RWPE2 (cell line): ENCODE data around the gene NDUFB11.

Source experiments
- ATAC-seq: fragments of 200-7000 bp; cut with Tn5 transposase; 3 replicates; pipeline ENCODE4 v1.9.1; 2021; ENCODE audit warnings: low read depth
- DNase-seq: peaks from one replicate; pipeline ENCODE4 v3.0.0-alpha.2; 2020; ENCODE audit warnings: low spot score
- H3K27ac ChIP-seq: fragments of 450-650 bp; 2 replicates; pipeline ENCODE4 v1.5.1; 2017; ENCODE audit warnings: mild to moderate bottlenecking; ENCODE audit not compliant: poor library complexity, severe bottlenecking
- H3K27me3 ChIP-seq: fragments of 250-450 bp; sonication (Bioruptor Pico); 2 replicates; pipeline ENCODE4 v1.5.1; 2021; ENCODE audit warnings: mild to moderate bottlenecking, moderate library complexity; ENCODE audit not compliant: insufficient read depth, poor library complexity, severe bottlenecking
- H3K36me3 ChIP-seq: fragments of 250-450 bp; sonication (Bioruptor Pico); 2 replicates; pipeline ENCODE4 v1.5.1; 2020; ENCODE audit warnings: low read depth, mild to moderate bottlenecking, moderate library complexity
- H3K4me1 ChIP-seq: fragments of 250-450 bp; sonication (Bioruptor Pico); 2 replicates; pipeline ENCODE4 v1.5.1; 2021; ENCODE audit warnings: mild to moderate bottlenecking, moderate library complexity; ENCODE audit not compliant: insufficient read depth, poor library complexity, severe bottlenecking
- H3K4me3 ChIP-seq: fragments of 250-450 bp; sonication (Bioruptor Pico); 2 replicates; pipeline ENCODE4 v1.5.1; 2021; ENCODE audit warnings: mild to moderate bottlenecking, moderate library complexity; ENCODE audit not compliant: severe bottlenecking
- H3K9me3 ChIP-seq: fragments of 250-450 bp; sonication (Bioruptor Pico); 2 replicates; pipeline ENCODE4 v1.5.1; 2021; ENCODE audit warnings: mild to moderate bottlenecking, moderate library complexity; ENCODE audit not compliant: severe bottlenecking
- CTCF ChIP-seq: fragments of 450-650 bp; IDR thresholded peaks from one replicate; pipeline ENCODE4 v1.5.1; 2017; ENCODE audit warnings: mild to moderate bottlenecking, moderate library complexity; ENCODE audit not compliant: poor library complexity, severe bottlenecking

NDUFB11 gene

DNA sequence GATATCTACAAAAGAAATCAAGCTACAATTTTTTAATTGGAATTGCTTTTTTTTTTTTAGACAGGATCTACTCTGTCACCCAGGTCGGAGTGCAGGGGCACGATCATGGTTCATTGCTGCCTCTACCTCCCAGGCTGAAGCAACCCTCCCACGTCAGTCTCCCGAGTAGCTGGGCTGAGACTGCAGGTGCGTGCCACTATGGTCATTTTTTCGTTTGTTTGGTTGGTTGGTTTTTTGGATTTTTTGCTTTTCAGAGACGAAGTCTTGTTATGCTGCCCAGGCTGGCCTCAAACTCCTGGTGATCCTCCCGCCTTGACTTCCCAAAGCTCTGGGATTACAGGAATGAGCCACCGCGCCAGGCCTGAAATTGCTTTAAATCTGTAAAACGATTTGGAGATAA lies 50.6 kb downstream of the NDUFB11 start:
- no peaks in the 10 kb centered on the region for H3K4me1 ChIP-seq
- H3K36me3 ChIP-seq = no peaks in the 10 kb centered on the region
- H3K27ac ChIP-seq = no peak overlapping the region
- no peak for TF ChIP-seq CTCF
- H3K27me3 ChIP-seq = no peaks in the 10 kb centered on the region
- no peak for DNase-seq
- H3K4me3 ChIP-seq = no peak overlapping the region
- no peak for ATAC-seq
- no peaks in the 10 kb centered on the region for H3K9me3 ChIP-seq

DNA sequence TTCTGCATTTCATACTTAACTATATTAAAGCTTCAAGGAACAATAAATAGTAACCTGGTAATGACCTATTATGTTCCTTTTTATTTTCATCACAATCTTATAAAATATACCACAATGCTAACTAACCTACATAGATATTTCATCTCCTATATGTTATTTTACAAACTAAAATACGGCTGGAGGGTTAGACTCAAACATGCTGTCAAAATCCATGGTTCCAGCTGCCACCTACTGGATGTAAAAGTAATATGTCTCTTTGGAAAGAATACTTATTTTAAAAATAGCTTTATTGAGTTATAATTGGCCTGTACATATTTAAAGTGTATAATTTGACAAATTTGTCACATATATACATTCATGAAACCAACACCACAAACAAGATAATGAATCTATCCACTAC lies 51.3 kb downstream of the NDUFB11 start:
- TF ChIP-seq CTCF = peak; percentile 60
- DNase-seq (no peak), ATAC-seq (no peak)
- Histone ChIP-seq H3K36me3 (no peaks in the 10 kb centered on the region), H3K4me1 (no peaks in the 10 kb centered on the region), H3K9me3 (no peaks in the 10 kb centered on the region), H3K4me3 (no peak overlapping the region), H3K27me3 (no peaks in the 10 kb centered on the region), H3K27ac (no peak overlapping the region)
